Stomach (tissue), 4 donors: Measurements from ENCODE around the gene GAD1.

ENCODE experiments used
- CTCF ChIP-seq, 7 experiments: fragments of 450-650 bp in 4 of 7; fragments of 200-600 bp in 3 of 7; sonication (generic) in 3 of 7; IDR thresholded peaks; one replicate each; pipeline ENCODE4 v1.5.1; 2016 to 2019; ENCODE audit warnings: antibody characterized with exemption in 7 of 7, control low read depth in 2 of 7, mild to moderate bottlenecking in 1 of 7
- POLR2A ChIP-seq, 4 donors: fragments of 450-650 bp; IDR thresholded peaks; one replicate each; pipeline ENCODE4 v1.6.1; 2016; ENCODE audit warnings: antibody characterized with exemption in 4 of 4, control low read depth in 2 of 4, mild to moderate bottlenecking in 1 of 4, moderate library complexity in 1 of 4

GRCh38 chr2:170843656-170844055 lies 27.0 kb downstream of the GAD1 start:
- TF ChIP-seq POLR2A (IDR thresholded peaks at IDR 0.05), result no peak
- TF ChIP-seq CTCF (IDR thresholded peaks at IDR 0.05), result no peak
